ENCODE data around the gene KRTAP20-1. TPM values are rescaled to one million over a fixed set of nuclear protein-coding genes. Genes with fewer than 3 reads are reported as not detected.

Gene KRTAP20-1
- polyA plus RNA-seq, 2 of the 4 experiments (the other 2 are of a cell fraction) = not detected

GRCh38 chr21:30623362-30623761, 7.1 kb downstream of the KRTAP20-1 start:
- TF ChIP-seq BCL3 (IDR thresholded peaks at IDR 0.05) (no peak), ZC3H11A (IDR thresholded peaks at IDR 0.05) (no peak), BHLHE40 (IDR thresholded peaks at IDR 0.05; ENCODE audit: low read depth, low read length) (no peak), ELK1 (IDR thresholded peaks at IDR 0.05; ENCODE audit: low read depth, low read length) (no peak), JUNB (IDR thresholded peaks at IDR 0.05) (no peak)
- no peak for ATAC-seq
- FAIRE-seq = no peak
- Histone ChIP-seq H3K4me3 (no peak overlapping the region), H3K4me2 (no peak overlapping the region), H3K4me1 (no peaks in the 10 kb centered on the region), H3K27ac (no peak overlapping the region), H3K9me3 (no peaks in the 10 kb centered on the region)
- DNase-seq (ENCODE audit: low read depth in 1 of 2, low spot score in 1 of 2) = no peak
- ChIA-PET POLR2A (no interaction called here), CTCF (no interaction called here)
- 0% methylated on average over 3 of the region's 3 CpGs for WGBS (ENCODE audit: missing lambda C conversion rate)

GRCh38 chr21:30625449-30626165, 9.4 kb downstream of the KRTAP20-1 start:
- H3K9me3 ChIP-seq = no peaks in the 10 kb centered on the region
- no peak for DNase-seq (ENCODE audit: low read depth in 1 of 2, low spot score in 1 of 2)
- no peak for FAIRE-seq
- 0% methylated on average over 2 of the region's 4 CpGs for WGBS (ENCODE audit: missing lambda C conversion rate)
- TF ChIP-seq PBX3 (IDR thresholded peaks at IDR 0.05) (no peak), RFX5 (IDR thresholded peaks at IDR 0.05) (no peak), MAZ (IDR thresholded peaks at IDR 0.05; ENCODE audit: borderline replicate concordance, low read depth, low read length) (no peak), SMC3 (IDR thresholded peaks at IDR 0.05) (no peak), HOXB13 (CRISPR knock-in tag; IDR thresholded peaks at IDR 0.05; ENCODE audit: low read depth) (no peak), CHD4 (IDR thresholded peaks at IDR 0.05; ENCODE audit: borderline replicate concordance) (no peak), JUN (IDR thresholded peaks at IDR 0.05) (no peak)
- ChIA-PET POLR2A (no interaction called here), CTCF (no interaction called here)
- no peak overlapping the region for H3K4me2 ChIP-seq
- H3K4me3 ChIP-seq = no peak overlapping the region
- H3K4me1 ChIP-seq = no peaks in the 10 kb centered on the region
- no peak for ATAC-seq
- no peak overlapping the region for H3K27ac ChIP-seq

- FAIRE-seq = no peak
- no peaks in the 10 kb centered on the region for H3K9me3 ChIP-seq
- ATAC-seq = no peak
- no peak overlapping the region for H3K27ac ChIP-seq
- POLR2A ChIA-PET = no interaction called here
- H3K4me2 ChIP-seq = no peak overlapping the region
- H3K4me3 ChIP-seq = no peak overlapping the region
- DNase-seq (ENCODE audit: low read depth in 1 of 2, low spot score in 1 of 2) = no peak
- CTCF ChIA-PET = no interaction called here
- TF ChIP-seq HOXB5 (CRISPR knock-in tag; IDR thresholded peaks at IDR 0.05) = no peak
- no peak for TF ChIP-seq ELK1 (IDR thresholded peaks at IDR 0.05; ENCODE audit: low read depth, low read length)
- 3% methylated on average over 4 of the region's 4 CpGs for WGBS (ENCODE audit: missing lambda C conversion rate)
- H3K4me1 ChIP-seq = no peaks in the 10 kb centered on the region
Observed at GRCh38 chr21:30628109-30628508, 11.9 kb downstream of the KRTAP20-1 start.

- CTCF ChIA-PET = no interaction called here
- TF ChIP-seq NR3C1 (IDR thresholded peaks at IDR 0.05) = no peak
- no peak for TF ChIP-seq SREBF2 (IDR thresholded peaks at IDR 0.05)
- TF ChIP-seq KDM1A (IDR thresholded peaks at IDR 0.05; ENCODE audit: low read depth) = no peak
- no peak for TF ChIP-seq HMGXB4 (CRISPR knock-in tag; IDR thresholded peaks at IDR 0.05; ENCODE audit: borderline replicate concordance)
- TF ChIP-seq RAD21 (conservative IDR thresholded peaks at IDR 0.05 in 1 of 2, IDR thresholded peaks at IDR 0.05 in 1 of 2) = no peak
- TF ChIP-seq ELK1 (IDR thresholded peaks at IDR 0.05; ENCODE audit: low read depth, low read length) = no peak
- no peak for TF ChIP-seq SMC3 (IDR thresholded peaks at IDR 0.05)
- TF ChIP-seq HES2 (IDR thresholded peaks at IDR 0.05) = no peak
- no peak for TF ChIP-seq HOXB5 (CRISPR knock-in tag; IDR thresholded peaks at IDR 0.05)
- no peak for TF ChIP-seq EHF (CRISPR knock-in tag; IDR thresholded peaks at IDR 0.05)
- no peak for TF ChIP-seq ZSCAN20 (CRISPR knock-in tag; IDR thresholded peaks at IDR 0.05)
- no peak for TF ChIP-seq BHLHE40 (IDR thresholded peaks at IDR 0.05; ENCODE audit: low read depth, low read length)
- no peak for TF ChIP-seq MAZ (IDR thresholded peaks at IDR 0.05; ENCODE audit: borderline replicate concordance, low read depth, low read length)
Observed at GRCh38 chr21:30629200-30629599, 13.0 kb downstream of the KRTAP20-1 start.

More at GRCh38 chr21:30629200-30629599, 13.0 kb downstream of the KRTAP20-1 start:
- POLR2A ChIA-PET = no interaction called here
- FAIRE-seq (no peak), ATAC-seq (no peak), DNase-seq (ENCODE audit: low read depth in 1 of 2, low spot score in 1 of 2) (no peak)
- 0% methylated on average over 1 of the region's 1 CpG for WGBS (ENCODE audit: missing lambda C conversion rate)
- no peak overlapping the region for H3K4me3 ChIP-seq
- no peaks in the 10 kb centered on the region for H3K4me1 ChIP-seq
- H3K9me3 ChIP-seq = no peaks in the 10 kb centered on the region
- no peak overlapping the region for H3K4me2 ChIP-seq
- H3K27ac ChIP-seq = no peak overlapping the region

Measured in A549 (cell line).